ENCODE data around the gene RABGGTA.

Gene RABGGTA

DNA sequence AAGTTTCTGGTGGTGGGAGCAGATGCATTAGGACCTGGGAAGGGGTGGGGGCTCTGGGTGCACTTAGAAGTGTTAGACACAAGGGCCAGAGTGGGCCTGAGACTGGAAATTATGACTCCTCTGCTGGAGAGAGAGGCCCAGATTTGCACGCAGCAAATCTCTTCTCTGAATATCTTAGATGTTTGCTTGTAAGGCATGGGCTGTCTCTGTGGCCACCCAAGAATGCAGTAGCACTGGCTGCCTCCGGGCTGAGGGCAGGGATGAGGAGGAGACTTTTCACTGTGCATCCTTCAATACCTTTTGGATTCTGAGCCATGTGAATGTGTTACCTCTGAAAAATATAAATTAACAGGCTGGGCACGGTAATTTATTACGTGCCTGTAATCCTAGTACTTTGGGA, 14.0 kb upstream of the RABGGTA start:
- H2AFZ ChIP-seq (ENCODE audit: insufficient read depth, low read length, poor library complexity), result no peak overlapping the region
- no peak overlapping the region for H2AK5ac ChIP-seq (ENCODE audit: low read length)
- no peaks in the 10 kb centered on the region for H3K79me2 ChIP-seq (ENCODE audit: control insufficient read depth, insufficient read depth, low read length, poor library complexity)
- H2BK5ac ChIP-seq (ENCODE audit: low read depth, low read length, poor library complexity), result no peak overlapping the region
- H4K8ac ChIP-seq (ENCODE audit: low read depth, low read length), result no peak overlapping the region
- WGBS (ENCODE audit: extremely low coverage, insufficient coverage, insufficient read length), result no CpG with 5 or more reads among the region's 4 CpGs
- no peaks in the 10 kb centered on the region for H3K79me1 ChIP-seq (ENCODE audit: low read length)
- H4K91ac ChIP-seq (ENCODE audit: low read depth, low read length), result no peak overlapping the region
- no peak overlapping the region for H2BK12ac ChIP-seq (ENCODE audit: low read length)
- H3K36me3 ChIP-seq (ENCODE audit: control insufficient read depth in 1 of 2, insufficient read depth in 2 of 2, low read length in 2 of 2), result peaks cover 7 to 12% of the 10 kb centered on the region in 2 experiments
- DNase-seq, result peak in 1 of 2 donors; percentile 50
- no peaks in the 10 kb centered on the region for H3K9me3 ChIP-seq (ENCODE audit: insufficient read depth, low read depth, low read length)
- H3K14ac ChIP-seq (ENCODE audit: low read length), result no peak overlapping the region
- no peak overlapping the region for H4K12ac ChIP-seq (ENCODE audit: low read depth, low read length)
- H3K4ac ChIP-seq (ENCODE audit: low read depth, low read length), result no peak overlapping the region
- no peak overlapping the region for H3K27ac ChIP-seq (ENCODE audit: low read depth, low read length)
- H3K23ac ChIP-seq (ENCODE audit: low read length), result no peak overlapping the region
- H3K18ac ChIP-seq (ENCODE audit: low read length), result no peak overlapping the region
- H3K27me3 ChIP-seq (ENCODE audit: insufficient read depth, low read length), result no peaks in the 10 kb centered on the region
- H2BK120ac ChIP-seq (ENCODE audit: insufficient read depth, low read length, poor library complexity), result no peak overlapping the region
- H3K9ac ChIP-seq (ENCODE audit: low read length), result no peak overlapping the region
- H3K4me1 ChIP-seq (ENCODE audit: control insufficient read depth in 1 of 2, insufficient read depth in 2 of 2, low read length in 2 of 2), result peaks cover 0 to 4% of the 10 kb centered on the region in 2 experiments
- no peak overlapping the region for H3K4me2 ChIP-seq (ENCODE audit: low read length)
- no peak overlapping the region for H3K4me3 ChIP-seq (ENCODE audit: low read depth, low read length)

DNA sequence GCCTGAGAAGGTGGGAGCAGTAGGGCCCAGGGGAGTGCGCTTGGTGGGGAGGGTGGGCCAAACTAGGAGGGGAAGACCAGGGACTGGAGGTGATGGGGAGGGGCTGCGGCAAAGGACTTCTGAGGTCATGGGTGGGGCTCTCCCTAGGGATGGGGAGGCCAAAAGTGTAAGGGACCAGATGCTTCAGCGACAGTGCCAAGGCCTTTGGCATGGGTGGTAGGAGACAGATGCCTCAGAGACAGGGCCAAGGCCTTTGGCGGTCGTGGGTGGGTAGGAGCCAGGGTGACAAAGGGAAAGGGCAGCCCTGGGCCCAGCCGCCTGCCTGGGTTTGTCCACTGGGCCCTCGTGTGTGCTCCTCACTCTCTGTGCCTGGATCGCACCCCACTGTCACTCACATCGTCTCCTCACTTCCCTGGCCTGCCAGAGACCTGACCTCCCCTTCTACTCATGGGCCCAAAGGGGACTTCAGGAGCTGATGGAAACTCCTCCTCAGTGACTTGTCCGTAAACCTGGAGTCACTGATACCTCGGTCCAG, 13.2 kb upstream of the RABGGTA start:
- no peak overlapping the region for H2BK5ac ChIP-seq (ENCODE audit: low read depth, low read length, poor library complexity)
- no peak overlapping the region for H4K91ac ChIP-seq (ENCODE audit: low read depth, low read length)
- H2BK120ac ChIP-seq (ENCODE audit: insufficient read depth, low read length, poor library complexity), result no peak overlapping the region
- H3K79me2 ChIP-seq (ENCODE audit: control insufficient read depth, insufficient read depth, low read length, poor library complexity), result no peaks in the 10 kb centered on the region
- no peak overlapping the region for H3K14ac ChIP-seq (ENCODE audit: low read length)
- no peak overlapping the region for H3K4me2 ChIP-seq (ENCODE audit: low read length)
- H3K27ac ChIP-seq (ENCODE audit: low read depth, low read length), result no peak overlapping the region
- H3K4me1 ChIP-seq (ENCODE audit: control insufficient read depth in 1 of 2, insufficient read depth in 2 of 2, low read length in 2 of 2), result peaks cover 0 to 4% of the 10 kb centered on the region in 2 experiments
- H4K8ac ChIP-seq (ENCODE audit: low read depth, low read length), result no peak overlapping the region
- no peak overlapping the region for H4K12ac ChIP-seq (ENCODE audit: low read depth, low read length)
- H3K9ac ChIP-seq (ENCODE audit: low read length), result no peak overlapping the region
- H3K9me3 ChIP-seq (ENCODE audit: insufficient read depth, low read depth, low read length), result no peaks in the 10 kb centered on the region
- no peak overlapping the region for H3K18ac ChIP-seq (ENCODE audit: low read length)
- H2AFZ ChIP-seq (ENCODE audit: insufficient read depth, low read length, poor library complexity), result no peak overlapping the region
- no CpG with 5 or more reads among the region's 11 CpGs for WGBS (ENCODE audit: extremely low coverage, insufficient coverage, insufficient read length)
- no peak overlapping the region for H2BK12ac ChIP-seq (ENCODE audit: low read length)
- peaks cover under 1 to 4% of the 10 kb centered on the region in 2 experiments for H3K36me3 ChIP-seq (ENCODE audit: control insufficient read depth in 1 of 2, insufficient read depth in 2 of 2, low read length in 2 of 2)
- no peaks in the 10 kb centered on the region for H3K27me3 ChIP-seq (ENCODE audit: insufficient read depth, low read length)
- no peak for DNase-seq
- H2AK5ac ChIP-seq (ENCODE audit: low read length), result no peak overlapping the region
- H3K79me1 ChIP-seq (ENCODE audit: low read length), result no peaks in the 10 kb centered on the region
- no peak overlapping the region for H3K23ac ChIP-seq (ENCODE audit: low read length)
- H3K4me3 ChIP-seq (ENCODE audit: low read depth, low read length), result no peak overlapping the region
- H3K4ac ChIP-seq (ENCODE audit: low read depth, low read length), result no peak overlapping the region

GRCh38 chr14:24283796-24284460, 12.5 kb upstream of the RABGGTA start:
- Histone ChIP-seq H3K4me3 (ENCODE audit: low read depth, low read length) (no peak overlapping the region), H3K4me2 (ENCODE audit: low read length) (no peak overlapping the region), H3K14ac (ENCODE audit: low read length) (no peak overlapping the region), H3K9ac (ENCODE audit: low read length) (no peak overlapping the region), H3K79me1 (ENCODE audit: low read length) (no peaks in the 10 kb centered on the region), H3K18ac (ENCODE audit: low read length) (no peak overlapping the region), H3K27ac (ENCODE audit: low read depth, low read length) (no peak overlapping the region), H3K9me3 (ENCODE audit: insufficient read depth, low read depth, low read length) (no peaks in the 10 kb centered on the region), H2AK5ac (ENCODE audit: low read length) (no peak overlapping the region), H3K27me3 (ENCODE audit: insufficient read depth, low read length) (no peaks in the 10 kb centered on the region), H3K36me3 (ENCODE audit: control insufficient read depth in 1 of 2, insufficient read depth in 2 of 2, low read length in 2 of 2) (no peaks in the 10 kb centered on the region), H3K23ac (ENCODE audit: low read length) (no peak overlapping the region), H2BK12ac (ENCODE audit: low read length) (no peak overlapping the region), H3K4me1 (ENCODE audit: control insufficient read depth in 1 of 2, insufficient read depth in 2 of 2, low read length in 2 of 2) (peaks cover 4 to 9% of the 10 kb centered on the region in 2 experiments), H3K4ac (ENCODE audit: low read depth, low read length) (no peak overlapping the region), H4K91ac (ENCODE audit: low read depth, low read length) (no peak overlapping the region), H2BK120ac (ENCODE audit: insufficient read depth, low read length, poor library complexity) (no peak overlapping the region), H4K12ac (ENCODE audit: low read depth, low read length) (no peak overlapping the region), H2BK5ac (ENCODE audit: low read depth, low read length, poor library complexity) (no peak overlapping the region), H3K79me2 (ENCODE audit: control insufficient read depth, insufficient read depth, low read length, poor library complexity) (no peaks in the 10 kb centered on the region), H2AFZ (ENCODE audit: insufficient read depth, low read length, poor library complexity) (no peak overlapping the region), H4K8ac (ENCODE audit: low read depth, low read length) (no peak overlapping the region)
- no CpG with 5 or more reads among the region's 5 CpGs for WGBS (ENCODE audit: extremely low coverage, insufficient coverage, insufficient read length)
- no peak for DNase-seq

DNA sequence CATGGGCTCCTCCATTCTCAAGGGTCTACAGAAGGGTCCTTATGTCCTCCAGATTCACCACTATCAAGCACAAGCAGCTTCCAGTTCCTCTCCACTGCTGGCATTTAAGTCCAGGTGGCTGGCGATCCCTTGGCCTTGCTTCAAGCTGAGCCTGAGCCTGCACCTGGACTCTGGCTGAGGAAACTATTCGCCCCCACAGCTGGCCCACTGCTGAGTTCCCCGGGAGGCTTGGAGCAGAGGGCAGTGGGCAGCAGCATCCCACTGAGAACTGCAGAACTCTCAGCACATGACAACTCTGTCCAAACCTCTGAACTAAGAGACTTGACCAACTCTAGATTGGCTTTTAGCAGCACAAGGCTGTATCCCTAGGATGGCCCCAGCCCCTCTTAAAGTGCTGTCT, 11.3 kb upstream of the RABGGTA start:
- no peak overlapping the region for H4K12ac ChIP-seq (ENCODE audit: low read depth, low read length)
- peaks cover 4 to 9% of the 10 kb centered on the region in 2 experiments for H3K4me1 ChIP-seq (ENCODE audit: control insufficient read depth in 1 of 2, insufficient read depth in 2 of 2, low read length in 2 of 2)
- no peak overlapping the region for H2AFZ ChIP-seq (ENCODE audit: insufficient read depth, low read length, poor library complexity)
- no peak overlapping the region for H2BK120ac ChIP-seq (ENCODE audit: insufficient read depth, low read length, poor library complexity)
- H3K9ac ChIP-seq (ENCODE audit: low read length), result no peak overlapping the region
- no peak overlapping the region for H4K8ac ChIP-seq (ENCODE audit: low read depth, low read length)
- H2AK5ac ChIP-seq (ENCODE audit: low read length), result no peak overlapping the region
- no peak overlapping the region for H3K27ac ChIP-seq (ENCODE audit: low read depth, low read length)
- WGBS (ENCODE audit: extremely low coverage, insufficient coverage, insufficient read length), result no CpG with 5 or more reads among the region's 3 CpGs
- H3K18ac ChIP-seq (ENCODE audit: low read length), result no peak overlapping the region
- H3K27me3 ChIP-seq (ENCODE audit: insufficient read depth, low read length), result no peaks in the 10 kb centered on the region
- H3K4me2 ChIP-seq (ENCODE audit: low read length), result no peak overlapping the region
- no peaks in the 10 kb centered on the region for H3K79me1 ChIP-seq (ENCODE audit: low read length)
- no peak overlapping the region for H3K23ac ChIP-seq (ENCODE audit: low read length)
- no peaks in the 10 kb centered on the region for H3K9me3 ChIP-seq (ENCODE audit: insufficient read depth, low read depth, low read length)
- no peak overlapping the region for H4K91ac ChIP-seq (ENCODE audit: low read depth, low read length)
- H2BK5ac ChIP-seq (ENCODE audit: low read depth, low read length, poor library complexity), result no peak overlapping the region
- no peak for DNase-seq
- H3K4me3 ChIP-seq (ENCODE audit: low read depth, low read length), result no peak overlapping the region
- no peak overlapping the region for H2BK12ac ChIP-seq (ENCODE audit: low read length)
- no peaks in the 10 kb centered on the region for H3K36me3 ChIP-seq (ENCODE audit: control insufficient read depth in 1 of 2, insufficient read depth in 2 of 2, low read length in 2 of 2)
- no peak overlapping the region for H3K14ac ChIP-seq (ENCODE audit: low read length)
- no peaks in the 10 kb centered on the region for H3K79me2 ChIP-seq (ENCODE audit: control insufficient read depth, insufficient read depth, low read length, poor library complexity)
- no peak overlapping the region for H3K4ac ChIP-seq (ENCODE audit: low read depth, low read length)
